Type B pancreatic cell (in vitro differentiated cells): ENCODE measurements around the gene MDM2. TPM values are rescaled to one million over a fixed set of nuclear protein-coding genes. Genes with fewer than 3 reads are reported as not detected.

Experiments
- DNase-seq: peaks from one replicate; pipeline ENCODE4 v3.0.0; 2021; ENCODE audit warnings: mixed read lengths; ENCODE audit not compliant: unreplicated experiment; ENCODE audit errors: extremely low spot score
- H3K27ac Mint-ChIP-seq: 2 replicates; pipeline ENCODE4 v1.8.0; 2021; ENCODE audit warnings: mild to moderate bottlenecking, mixed read lengths
- H3K27me3 Mint-ChIP-seq: 2 replicates; pipeline ENCODE4 v1.8.0; 2021; ENCODE audit warnings: mixed read lengths
- H3K36me3 Mint-ChIP-seq: 2 replicates; pipeline ENCODE4 v1.8.0; 2021; ENCODE audit warnings: mixed read lengths
- H3K4me1 Mint-ChIP-seq: one replicate; pipeline ENCODE4 v1.8.0; 2021; ENCODE audit warnings: mixed read lengths; ENCODE audit not compliant: unreplicated experiment
- H3K4me3 Mint-ChIP-seq: 2 replicates; pipeline ENCODE4 v1.8.0; 2021; ENCODE audit warnings: mild to moderate bottlenecking, mixed read lengths
- H3K9me3 Mint-ChIP-seq: 2 replicates; pipeline ENCODE4 v1.8.0; 2021; ENCODE audit warnings: mixed read lengths
- total RNA-seq: library from RNA; stranded (reverse); gene quantifications from 2 replicates; pipeline ENCODE4 v1.2.1, GENCODE V29; 2021; ENCODE audit warnings: low replicate concordance
- TF ChIP-seq, protein P1 (sequence below): fragments of 200-600 bp; sonication (generic); conservative IDR thresholded peaks from 2 replicates; pipeline ENCODE4 v1.5.0; 2021; ENCODE audit warnings: antibody characterized with exemption, mild to moderate bottlenecking

Gene MDM2
- total RNA-seq, 1 donor from 2014 or later: 162 TPM

DNA sequence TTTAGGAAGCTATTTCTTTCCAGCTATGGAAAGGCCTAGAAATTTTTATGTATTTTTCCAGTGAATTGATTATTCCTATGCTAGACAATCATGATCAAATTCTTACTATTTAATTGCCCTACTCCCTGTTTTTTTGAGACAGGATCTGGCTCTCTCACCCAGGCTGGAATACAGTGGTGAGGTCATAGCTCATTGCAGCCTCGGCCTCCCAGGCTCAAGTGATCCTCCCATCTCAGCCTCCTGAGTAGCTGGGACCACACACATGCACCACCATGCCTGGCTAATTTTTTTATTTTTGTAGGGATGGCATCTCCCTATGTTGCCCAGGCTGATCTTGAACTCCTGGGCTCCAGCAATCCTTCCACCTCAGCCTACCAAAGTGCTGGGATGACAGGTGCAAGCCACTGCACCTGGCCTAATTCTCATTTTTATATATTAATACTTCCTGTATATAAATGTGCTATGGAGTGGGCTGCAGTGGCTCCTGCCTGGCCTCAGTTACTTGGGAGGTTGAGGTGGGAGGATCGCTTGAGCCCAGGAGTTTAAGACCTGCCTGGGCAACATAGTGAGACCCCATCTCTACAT lies 16.0 kb upstream of the MDM2 start:
- DNase-seq: no peak
- Mint-ChIP-seq H3K4me3 (no peak overlapping the region), H3K27me3 (no peaks in the 10 kb centered on the region), H3K4me1 (peaks cover 6% of the 10 kb centered on the region), H3K27ac (no peak overlapping the region), H3K36me3 (no peaks in the 10 kb centered on the region), H3K9me3 (no peaks in the 10 kb centered on the region)
- TF ChIP-seq, protein P1, sequence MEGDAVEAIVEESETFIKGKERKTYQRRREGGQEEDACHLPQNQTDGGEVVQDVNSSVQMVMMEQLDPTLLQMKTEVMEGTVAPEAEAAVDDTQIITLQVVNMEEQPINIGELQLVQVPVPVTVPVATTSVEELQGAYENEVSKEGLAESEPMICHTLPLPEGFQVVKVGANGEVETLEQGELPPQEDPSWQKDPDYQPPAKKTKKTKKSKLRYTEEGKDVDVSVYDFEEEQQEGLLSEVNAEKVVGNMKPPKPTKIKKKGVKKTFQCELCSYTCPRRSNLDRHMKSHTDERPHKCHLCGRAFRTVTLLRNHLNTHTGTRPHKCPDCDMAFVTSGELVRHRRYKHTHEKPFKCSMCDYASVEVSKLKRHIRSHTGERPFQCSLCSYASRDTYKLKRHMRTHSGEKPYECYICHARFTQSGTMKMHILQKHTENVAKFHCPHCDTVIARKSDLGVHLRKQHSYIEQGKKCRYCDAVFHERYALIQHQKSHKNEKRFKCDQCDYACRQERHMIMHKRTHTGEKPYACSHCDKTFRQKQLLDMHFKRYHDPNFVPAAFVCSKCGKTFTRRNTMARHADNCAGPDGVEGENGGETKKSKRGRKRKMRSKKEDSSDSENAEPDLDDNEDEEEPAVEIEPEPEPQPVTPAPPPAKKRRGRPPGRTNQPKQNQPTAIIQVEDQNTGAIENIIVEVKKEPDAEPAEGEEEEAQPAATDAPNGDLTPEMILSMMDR: no peak

- Mint-ChIP-seq H3K27ac (no peak overlapping the region), H3K27me3 (no peaks in the 10 kb centered on the region), H3K4me1 (no peaks in the 10 kb centered on the region), H3K4me3 (no peak overlapping the region), H3K36me3 (no peaks in the 10 kb centered on the region), H3K9me3 (no peaks in the 10 kb centered on the region)
- TF ChIP-seq, protein P1: no peak
- DNase-seq: no peak
Observed at GRCh38 chr12:68792952-68793351, 15.0 kb upstream of the MDM2 start.

DNA sequence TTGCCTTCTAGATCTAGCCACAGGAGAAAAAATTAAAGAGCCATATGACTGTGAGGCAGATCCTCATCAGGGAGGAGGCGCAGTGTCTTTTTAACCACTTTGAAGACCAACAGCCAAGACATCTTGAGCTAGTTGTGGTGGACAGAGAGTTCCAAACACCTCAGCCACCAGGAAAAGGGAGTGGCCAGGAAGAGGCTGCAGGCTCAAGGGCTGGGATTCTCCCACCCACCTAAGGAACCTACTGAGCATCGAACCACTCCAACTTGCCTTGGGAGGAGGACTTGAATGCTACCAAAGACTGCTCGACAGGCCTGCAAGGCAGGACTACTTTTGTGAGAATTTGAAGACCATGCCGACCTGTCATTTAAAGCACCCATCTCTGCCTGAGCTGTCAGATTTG lies 14.5 kb upstream of the MDM2 start:
- TF ChIP-seq, protein P1: no peak
- H3K36me3 Mint-ChIP-seq: no peaks in the 10 kb centered on the region
- no peak overlapping the region for H3K27ac Mint-ChIP-seq
- no peaks in the 10 kb centered on the region for H3K9me3 Mint-ChIP-seq
- H3K4me3 Mint-ChIP-seq: no peak overlapping the region
- no peak for DNase-seq
- no peaks in the 10 kb centered on the region for H3K4me1 Mint-ChIP-seq
- H3K27me3 Mint-ChIP-seq: no peaks in the 10 kb centered on the region

GRCh38 chr12:68793975-68794652 lies 13.9 kb upstream of the MDM2 start:
- H3K27me3 Mint-ChIP-seq: no peaks in the 10 kb centered on the region
- H3K36me3 Mint-ChIP-seq: no peaks in the 10 kb centered on the region
- no peak for DNase-seq
- H3K27ac Mint-ChIP-seq: no peak overlapping the region
- TF ChIP-seq, protein P1: no peak
- H3K4me1 Mint-ChIP-seq: no peaks in the 10 kb centered on the region
- no peak overlapping the region for H3K4me3 Mint-ChIP-seq
- no peaks in the 10 kb centered on the region for H3K9me3 Mint-ChIP-seq

GRCh38 chr12:68794653-68795251 lies 13.2 kb upstream of the MDM2 start:
- Mint-ChIP-seq H3K27me3 (no peaks in the 10 kb centered on the region), H3K9me3 (peaks cover 1% of the 10 kb centered on the region), H3K27ac (no peak overlapping the region), H3K4me1 (no peaks in the 10 kb centered on the region), H3K4me3 (no peak overlapping the region), H3K36me3 (no peaks in the 10 kb centered on the region)
- no peak for DNase-seq
- TF ChIP-seq, protein P1: no peak
